HCT116 (cell line): ENCODE data around the gene ST6GALNAC2. TPM values are rescaled to one million over a fixed set of nuclear protein-coding genes. Genes with fewer than 3 reads are reported as not detected.

ENCODE experiments used
- ATAC-seq: fragments of 200-7000 bp; cut with Tn5 transposase; 2 replicates; pipeline ENCODE4 v1.9.1; 2020; ENCODE audit warnings: mild to moderate bottlenecking, moderate library complexity
- BruUV-seq: library from RNA; stranded (reverse); fragments of 400-500 nt; replicated peaks from 2 replicates; lab custom pipeline; 2021; lab: Mats Ljungman, UMichigan
- CTCF ChIA-PET: fragments of 300-600 bp; sonication (Branson Sonifier 250); formaldehyde crosslinking; loops from one replicate; lab custom pipeline; 2021; ENCODE audit warnings: antibody characterized with exemption; lab: Charles Lee
- POLR2A ChIA-PET: fragments of 300-600, 350-600 bp; sonication (Branson Sonifier 250); formaldehyde crosslinking; loops from one replicate; lab custom pipeline; 2021; ENCODE audit warnings: antibody characterized with exemption; lab: Charles Lee
- RAD21 ChIA-PET, 2 experiments: fragments of 300-600 bp; sonication (Branson Sonifier 250); formaldehyde crosslinking; loops; one replicate each; lab custom pipeline; 2023; ENCODE audit warnings: low total read pairs in 2 of 2; ENCODE audit not compliant: uncharacterized antibody in 2 of 2, unreplicated experiment in 2 of 2, low non-redundant PET in 1 of 2; lab: Charles Lee
- DNase-seq: peaks from one replicate; pipeline ENCODE4 v3.0.0-alpha.2; 2010; ENCODE audit warnings: low read depth, low spot score
- H2AFZ ChIP-seq: fragments of 200-600 bp; shearing (Covaris generic), sonication (generic); 2 replicates; pipeline ENCODE4 v1.6.1; 2017; ENCODE audit warnings: low read depth, mixed run types, mixed read lengths, antibody characterized with exemption, low read length; ENCODE audit not compliant: poor library complexity, severe bottlenecking
- H3K27ac ChIP-seq: 2 replicates; pipeline ENCODE4 v1.5.1; 2012; ENCODE audit warnings: low read depth, low read length
- H3K27me3 ChIP-seq: fragments of 200-600 bp; sonication (generic); 2 replicates; pipeline ENCODE4 v1.6.1; 2016; ENCODE audit warnings: mixed run types, low read length, mixed read lengths; ENCODE audit not compliant: insufficient read depth
- H3K36me3 ChIP-seq, 2 experiments: fragments of 200-500 bp in 1 of 2; fragments of 200-600 bp in 1 of 2; sonication (Bioruptor generic) in 1 of 2; sonication (generic) in 1 of 2; 2 replicates each; pipeline versions ENCODE4 v1.5.1 to v1.6.1; 2014 to 2016; ENCODE audit warnings: low read length in 2 of 2, inconsistent platforms in 1 of 2, mixed read lengths in 1 of 2, mixed run types in 1 of 2; ENCODE audit not compliant: insufficient read depth in 2 of 2, control insufficient read depth in 1 of 2
- H3K4me1 ChIP-seq, 2 experiments: fragments of 200-600 bp in 1 of 2; sonication (generic) in 1 of 2; 2 replicates each; pipeline versions ENCODE4 v1.5.1 to v1.6.1; 2012 to 2017; ENCODE audit warnings: low read length in 2 of 2, inconsistent platforms in 1 of 2, mild to moderate bottlenecking in 1 of 2, mixed read lengths in 1 of 2, mixed run types in 1 of 2, moderate library complexity in 1 of 2; ENCODE audit not compliant: insufficient read depth in 2 of 2, control insufficient read depth in 1 of 2
- H3K4me2 ChIP-seq: fragments of 200-600 bp; sonication (generic); 2 replicates; pipeline ENCODE4 v1.6.1; 2017; ENCODE audit warnings: mixed run types, low read length, mixed read lengths
- H3K4me3 ChIP-seq, 2 experiments: fragments of 200-600 bp in 1 of 2; sonication (generic) in 1 of 2; replicated peaks in 1 of 2; 2 replicates each; pipeline ENCODE4 v1.5.1; 2011 to 2016; ENCODE audit warnings: low read length in 2 of 2, control low read depth in 1 of 2, low read depth in 1 of 2, mild to moderate bottlenecking in 1 of 2, mixed read lengths in 1 of 2, mixed run types in 1 of 2
- H3K79me2 ChIP-seq: fragments of 200-600 bp; sonication (generic); 2 replicates; pipeline ENCODE4 v1.6.1; 2017; ENCODE audit warnings: mild to moderate bottlenecking, mixed run types, low read length, moderate library complexity, mixed read lengths; ENCODE audit not compliant: insufficient read depth
- H3K9ac ChIP-seq: fragments of 200-600 bp; sonication (generic); 2 replicates; pipeline ENCODE4 v1.6.1; 2016; ENCODE audit warnings: low read length, mixed read lengths
- H3K9me2 ChIP-seq: fragments of 200-600 bp; sonication (generic), shearing (Covaris generic); 2 replicates; pipeline ENCODE4 v1.6.1; 2017; ENCODE audit warnings: mixed run types, mild to moderate bottlenecking, moderate library complexity; ENCODE audit not compliant: insufficient read depth
- H3K9me3 ChIP-seq, 2 experiments: fragments of 200-500 bp in 1 of 2; fragments of 200-600 bp in 1 of 2; sonication (Bioruptor generic) in 1 of 2; sonication (generic) in 1 of 2; 2 replicates each; pipeline ENCODE4 v1.6.1; 2014 to 2017; ENCODE audit warnings: low read length in 2 of 2, mixed read lengths in 2 of 2, inconsistent platforms in 1 of 2, low read depth in 1 of 2, mild to moderate bottlenecking in 1 of 2, mixed run types in 1 of 2, moderate library complexity in 1 of 2; ENCODE audit not compliant: control insufficient read depth in 1 of 2, insufficient read depth in 1 of 2
- H4K20me1 ChIP-seq: fragments of 200-600 bp; sonication (generic), shearing (Covaris generic); 2 replicates; pipeline ENCODE4 v1.6.1; 2017; ENCODE audit warnings: mixed run types, mild to moderate bottlenecking, moderate library complexity; ENCODE audit not compliant: insufficient read depth
- ELF1 ChIP-seq: IDR thresholded peaks from 2 replicates; pipeline ENCODE4 v1.6.1; 2012; ENCODE audit warnings: low read depth, borderline replicate concordance
- SRF ChIP-seq: IDR thresholded peaks from 2 replicates; pipeline ENCODE4 v1.6.1; 2012; ENCODE audit warnings: low read depth
- intact Hi-C: fragments of 100-400 bp; cut with micrococcal nuclease; formaldehyde crosslinking; loops from 2 replicates; pipeline ENCODE4 v1.10.0; 2022
- total RNA-seq: library from RNA; stranded (reverse); gene quantifications from one replicate; pipeline ENCODE4 v1.2.1, GENCODE V29; 2021; ENCODE audit not compliant: unreplicated experiment
- TF ChIP-seq, protein P1 (sequence below): IDR thresholded peaks from 2 replicates; pipeline ENCODE4 v1.6.1; 2012; ENCODE audit warnings: low read depth

Gene ST6GALNAC2
- total RNA-seq, 1 experiment from 2014 or later: 14.7 TPM

DNA sequence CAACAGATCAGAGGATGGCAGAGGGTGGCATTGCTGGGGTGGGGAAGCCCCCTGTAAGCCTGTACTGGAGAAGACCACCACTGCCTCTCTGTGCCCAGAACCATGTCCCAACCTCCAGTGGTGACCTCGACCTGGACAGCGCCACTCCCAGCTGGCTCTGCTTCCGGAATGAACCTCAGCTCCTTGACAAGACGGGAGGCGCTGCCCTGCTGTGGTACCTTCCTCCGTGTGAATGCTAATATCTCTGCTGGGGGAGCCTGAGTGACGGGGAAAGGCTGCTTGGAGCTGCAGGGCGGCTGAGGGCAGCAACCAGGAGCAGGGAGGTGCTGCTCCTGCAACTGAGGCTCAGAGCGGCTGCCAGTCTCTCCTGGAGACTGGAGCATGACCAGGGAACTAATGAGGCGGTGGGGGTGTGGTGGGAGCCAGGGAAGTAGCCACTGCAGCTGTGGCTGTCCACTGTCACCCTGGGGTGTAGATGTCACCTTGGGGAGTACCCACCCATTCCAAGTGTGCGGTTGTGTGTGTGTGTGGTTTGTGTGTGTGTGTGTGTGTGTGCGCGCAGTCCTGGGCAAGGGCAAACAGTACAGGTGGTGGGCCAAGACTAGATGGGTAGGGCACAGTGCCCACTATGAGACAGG lies 39.6 kb downstream of the ST6GALNAC2 start:
- Histone ChIP-seq H3K79me2 (no peaks in the 10 kb centered on the region), H3K9me3 (no peaks in the 10 kb centered on the region), H2AFZ (no peak overlapping the region), H3K9me2 (no peaks in the 10 kb centered on the region), H3K4me2 (no peak overlapping the region), H3K4me1 (peaks cover 3 to 18% of the 10 kb centered on the region in 2 experiments; a peak in 3 of 4 replicates), H3K27ac (no peak overlapping the region; the same call in 1 of the 2 replicates), H3K27me3 (no peaks in the 10 kb centered on the region), H3K9ac (no peak overlapping the region), H3K36me3 (no peaks in the 10 kb centered on the region), H3K4me3 (no peak overlapping the region), H4K20me1 (no peaks in the 10 kb centered on the region)
- intact Hi-C loops: loop anchor here (2.0 kb wide), 1 partner anchor 81 kb away; no protein-coding TSS in a partner anchor
- no peak for DNase-seq
- TF ChIP-seq ELF1 (no peak), SRF (no peak)
- TF ChIP-seq, protein P1, sequence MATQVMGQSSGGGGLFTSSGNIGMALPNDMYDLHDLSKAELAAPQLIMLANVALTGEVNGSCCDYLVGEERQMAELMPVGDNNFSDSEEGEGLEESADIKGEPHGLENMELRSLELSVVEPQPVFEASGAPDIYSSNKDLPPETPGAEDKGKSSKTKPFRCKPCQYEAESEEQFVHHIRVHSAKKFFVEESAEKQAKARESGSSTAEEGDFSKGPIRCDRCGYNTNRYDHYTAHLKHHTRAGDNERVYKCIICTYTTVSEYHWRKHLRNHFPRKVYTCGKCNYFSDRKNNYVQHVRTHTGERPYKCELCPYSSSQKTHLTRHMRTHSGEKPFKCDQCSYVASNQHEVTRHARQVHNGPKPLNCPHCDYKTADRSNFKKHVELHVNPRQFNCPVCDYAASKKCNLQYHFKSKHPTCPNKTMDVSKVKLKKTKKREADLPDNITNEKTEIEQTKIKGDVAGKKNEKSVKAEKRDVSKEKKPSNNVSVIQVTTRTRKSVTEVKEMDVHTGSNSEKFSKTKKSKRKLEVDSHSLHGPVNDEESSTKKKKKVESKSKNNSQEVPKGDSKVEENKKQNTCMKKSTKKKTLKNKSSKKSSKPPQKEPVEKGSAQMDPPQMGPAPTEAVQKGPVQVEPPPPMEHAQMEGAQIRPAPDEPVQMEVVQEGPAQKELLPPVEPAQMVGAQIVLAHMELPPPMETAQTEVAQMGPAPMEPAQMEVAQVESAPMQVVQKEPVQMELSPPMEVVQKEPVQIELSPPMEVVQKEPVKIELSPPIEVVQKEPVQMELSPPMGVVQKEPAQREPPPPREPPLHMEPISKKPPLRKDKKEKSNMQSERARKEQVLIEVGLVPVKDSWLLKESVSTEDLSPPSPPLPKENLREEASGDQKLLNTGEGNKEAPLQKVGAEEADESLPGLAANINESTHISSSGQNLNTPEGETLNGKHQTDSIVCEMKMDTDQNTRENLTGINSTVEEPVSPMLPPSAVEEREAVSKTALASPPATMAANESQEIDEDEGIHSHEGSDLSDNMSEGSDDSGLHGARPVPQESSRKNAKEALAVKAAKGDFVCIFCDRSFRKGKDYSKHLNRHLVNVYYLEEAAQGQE: no peak
- ChIA-PET CTCF (interaction anchor here (0.9 to 2.7 kb wide), 5 partner anchors 9 to 135 kb away, joined by 3 to 22 read pairs (median 10); no protein-coding TSS in a partner anchor), POLR2A (interaction anchor here (1.1 kb wide), 1 partner anchor 11 kb away, joined by 3 read pairs; no protein-coding TSS in a partner anchor), RAD21 (no interaction called here)
- no peak for ATAC-seq
- no TSS peak for BruUV-seq
